ENCODE results near the gene NDFIP2. TPM values are rescaled to one million over a fixed set of nuclear protein-coding genes. Genes with fewer than 3 reads are reported as not detected.

The NDFIP2 gene
- total RNA-seq, 1 experiment from 2014 or later = 29.6 TPM

GRCh38 chr13:79456656-79457365 is 24.1 kb upstream of the NDFIP2 start:
- ATAC-seq = no peak
- CTCF ChIA-PET = no interaction called here
- BruUV-seq (replicated peaks) = no TSS peak
- no peak for TF ChIP-seq TCF7L2 (IDR thresholded peaks at IDR 0.05; ENCODE audit: low read depth, low read length)
- TF ChIP-seq CTCF (IDR thresholded peaks at IDR 0.05) = no peak
- TF ChIP-seq REST (IDR thresholded peaks at IDR 0.05; ENCODE audit: insufficient read depth in 1 of 2, low read depth in 2 of 2, low read length in 1 of 2) = no peak
- no peak for TF ChIP-seq SIN3A (IDR thresholded peaks at IDR 0.05; ENCODE audit: borderline replicate concordance, insufficient read depth, low read depth, low read length)
- no peak for TF ChIP-seq POLR2AphosphoS5 (IDR thresholded peaks at IDR 0.05; ENCODE audit: low read depth, low read length)
- Histone ChIP-seq H3K4me3 (ENCODE audit: low read depth in 2 of 2, low read length in 2 of 2) (no peak overlapping the region), H3K9me3 (ENCODE audit: control insufficient read depth, insufficient read depth, low read depth, low read length) (no peaks in the 10 kb centered on the region), H3K4me1 (ENCODE audit: control insufficient read depth, insufficient read depth, low read length) (no peaks in the 10 kb centered on the region), H3K27ac (ENCODE audit: low read length) (no peak overlapping the region), H3K27me3 (ENCODE audit: control insufficient read depth, insufficient read depth, low read length) (no peaks in the 10 kb centered on the region; the same call in 1 of the 2 replicates), H3K36me3 (ENCODE audit: control insufficient read depth, insufficient read depth, low read length) (no peaks in the 10 kb centered on the region)
- POLR2A ChIA-PET = no interaction called here
- intact Hi-C loops (cut with micrococcal nuclease; ENCODE audit: unreplicated experiment) (no loop called here), in situ Hi-C loops (cut with HindIII; ENCODE audit: low pct_unique_long_range_greater_than_20kb, low sequenced_read_pairs) (no loop called here)
- DNase-seq (ENCODE audit: low read depth, low spot score) = no peak

DNA sequence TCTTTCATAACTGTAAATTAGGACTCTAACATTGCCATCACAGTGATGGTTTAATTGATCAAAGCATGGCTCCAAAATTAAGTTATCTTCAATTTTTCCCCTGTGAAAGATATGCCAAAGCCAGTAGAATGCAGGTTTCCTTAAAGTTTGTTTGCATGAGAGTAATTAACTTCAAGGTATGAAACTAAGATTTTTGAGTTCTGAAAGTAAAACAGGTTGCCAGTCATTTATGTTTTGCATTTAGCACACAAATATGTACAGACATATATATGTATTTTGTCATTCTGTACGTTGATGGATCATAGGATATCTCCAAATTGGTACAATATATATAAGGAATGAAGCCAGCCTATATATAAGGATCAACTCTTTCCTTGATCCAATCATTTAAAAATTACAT is 23.6 kb upstream of the NDFIP2 start:
- BruUV-seq (replicated peaks) = no TSS peak
- H3K4me3 ChIP-seq (ENCODE audit: low read depth in 2 of 2, low read length in 2 of 2) = no peak overlapping the region
- DNase-seq (ENCODE audit: low read depth, low spot score) = no peak
- in situ Hi-C loops (cut with HindIII; ENCODE audit: low pct_unique_long_range_greater_than_20kb, low sequenced_read_pairs) (no loop called here), intact Hi-C loops (cut with micrococcal nuclease; ENCODE audit: unreplicated experiment) (no loop called here)
- ATAC-seq = no peak
- no peaks in the 10 kb centered on the region for H3K36me3 ChIP-seq (ENCODE audit: control insufficient read depth, insufficient read depth, low read length)
- no peaks in the 10 kb centered on the region for H3K9me3 ChIP-seq (ENCODE audit: control insufficient read depth, insufficient read depth, low read depth, low read length)
- H3K27ac ChIP-seq (ENCODE audit: low read length) = no peak overlapping the region
- CTCF ChIA-PET = no interaction called here
- H3K4me1 ChIP-seq (ENCODE audit: control insufficient read depth, insufficient read depth, low read length) = no peaks in the 10 kb centered on the region
- no peak for TF ChIP-seq TCF7L2 (IDR thresholded peaks at IDR 0.05; ENCODE audit: low read depth, low read length)
- TF ChIP-seq CTCF (IDR thresholded peaks at IDR 0.05) = no peak
- no peak for TF ChIP-seq POLR2AphosphoS5 (IDR thresholded peaks at IDR 0.05; ENCODE audit: low read depth, low read length)
- no peak for TF ChIP-seq REST (IDR thresholded peaks at IDR 0.05; ENCODE audit: insufficient read depth in 1 of 2, low read depth in 2 of 2, low read length in 1 of 2)
- TF ChIP-seq SIN3A (IDR thresholded peaks at IDR 0.05; ENCODE audit: borderline replicate concordance, insufficient read depth, low read depth, low read length) = no peak
- no peaks in the 10 kb centered on the region for H3K27me3 ChIP-seq (ENCODE audit: control insufficient read depth, insufficient read depth, low read length)
- POLR2A ChIA-PET = no interaction called here

Data from Panc1 (cell line).